Activated CD4-positive, CD25-positive, alpha-beta regulatory T cell treated with anti-CD3 and anti-CD28 coated beads, Interleukin-2, amount 50 U/mL, for 16 hours (primary cell): ENCODE measurements around the gene CAPN9.

Experiments used
- DNase-seq: peaks from one replicate; pipeline ENCODE4 v3.0.0-alpha.2; 2020; ENCODE audit warnings: low read depth, low spot score

The CAPN9 gene

DNA sequence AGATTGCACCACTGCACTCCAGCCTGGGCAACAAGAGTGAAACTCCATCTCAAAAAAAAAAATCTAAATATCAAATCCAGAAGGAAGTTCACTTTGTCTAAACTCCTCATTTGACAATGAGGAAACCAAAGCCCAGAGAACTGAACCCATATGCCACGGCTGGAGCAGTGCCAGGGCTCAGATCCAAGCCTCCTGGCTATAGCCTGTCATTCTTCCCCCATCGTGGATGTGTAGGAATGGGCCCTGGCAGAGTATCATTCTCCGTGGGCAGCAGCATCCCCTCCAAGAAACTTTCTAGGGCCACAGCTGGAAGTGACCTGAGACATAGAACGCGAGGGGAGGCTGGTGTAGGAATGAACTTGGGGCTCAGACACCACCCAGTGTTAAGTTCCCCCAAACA is 47.2 kb downstream of the CAPN9 start:
- no peak for DNase-seq

DNA sequence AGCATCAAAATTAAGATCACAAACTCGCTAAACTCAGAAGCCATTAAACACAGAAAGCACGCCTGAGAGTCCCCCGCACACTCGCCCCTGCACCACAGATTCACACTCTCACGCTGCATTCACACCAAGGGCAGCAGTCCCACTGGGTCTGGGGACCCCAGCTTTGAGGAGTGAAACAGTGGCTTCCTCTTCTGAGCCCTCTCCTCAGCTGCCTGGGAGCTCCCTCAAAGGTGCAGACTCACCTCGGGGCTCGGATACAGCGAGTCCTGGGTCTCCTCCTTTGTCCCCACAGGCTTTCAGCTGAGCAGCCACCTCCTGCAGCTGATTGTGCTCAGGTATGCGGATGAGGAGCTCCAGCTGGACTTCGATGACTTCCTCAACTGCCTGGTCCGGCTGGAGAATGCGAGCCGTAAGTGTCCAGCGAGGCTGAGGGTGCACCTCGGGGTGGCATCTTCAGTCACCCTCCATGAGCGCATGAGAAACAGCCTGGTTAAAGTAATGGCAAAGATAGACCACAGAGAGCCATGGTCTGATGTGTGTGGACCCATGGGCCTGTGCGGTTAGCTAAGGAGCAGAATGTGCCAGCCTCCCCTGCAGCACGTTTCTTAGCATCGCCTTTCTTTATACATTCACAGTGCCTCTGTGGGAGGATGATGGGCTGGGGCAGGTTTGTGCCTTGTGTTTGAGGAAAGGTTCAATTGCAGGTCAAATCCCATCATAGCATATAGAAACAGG is 47.9 kb downstream of the CAPN9 start:
- DNase-seq, result no peak

DNA sequence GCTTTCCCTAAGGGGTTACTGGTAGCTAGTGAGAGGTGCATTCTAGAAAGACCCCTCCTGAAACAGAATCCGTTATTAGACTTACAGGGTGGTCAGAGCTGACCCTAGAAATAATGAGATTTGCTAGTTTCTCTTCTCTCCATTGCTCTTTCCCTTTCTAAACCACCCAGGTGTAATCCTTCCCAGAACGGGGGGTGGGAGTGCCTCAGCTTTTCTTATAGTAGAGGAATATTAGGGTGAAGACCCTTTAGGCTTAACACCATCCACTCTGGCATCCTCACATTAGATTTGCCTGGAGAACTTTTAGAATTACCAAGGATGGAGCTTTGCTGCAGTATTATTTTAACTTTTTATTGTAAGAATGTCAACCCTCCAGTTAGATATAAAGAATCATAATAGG is 49.4 kb downstream of the CAPN9 start:
- DNase-seq, result no peak

DNA sequence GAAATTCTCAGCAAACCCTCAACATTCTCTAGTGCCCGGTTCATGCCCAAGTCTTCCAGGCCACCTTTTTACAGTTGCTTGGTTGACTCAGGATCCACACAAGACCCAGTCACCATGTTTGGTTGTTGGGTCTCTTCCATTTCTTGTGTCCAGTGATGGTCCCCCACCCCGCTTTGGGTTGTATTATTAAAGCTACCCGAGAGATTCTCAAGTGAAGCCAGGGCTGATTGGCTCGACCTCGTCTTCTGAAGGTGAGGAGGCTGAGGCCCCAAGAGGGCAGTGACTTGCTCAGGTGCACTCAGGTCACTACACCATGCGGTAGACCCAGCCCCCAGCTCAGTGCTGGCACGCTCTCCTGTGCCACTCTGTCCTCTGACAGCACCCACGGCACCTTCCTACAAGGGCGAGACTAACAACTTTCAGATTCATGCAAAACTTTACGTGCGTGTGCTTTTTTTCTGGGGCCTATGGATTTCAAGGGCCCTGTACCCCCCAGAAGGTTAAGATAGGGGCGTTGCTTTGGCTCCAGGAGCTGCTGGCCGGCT is 50.3 kb downstream of the CAPN9 start:
- DNase-seq, result no peak

DNA sequence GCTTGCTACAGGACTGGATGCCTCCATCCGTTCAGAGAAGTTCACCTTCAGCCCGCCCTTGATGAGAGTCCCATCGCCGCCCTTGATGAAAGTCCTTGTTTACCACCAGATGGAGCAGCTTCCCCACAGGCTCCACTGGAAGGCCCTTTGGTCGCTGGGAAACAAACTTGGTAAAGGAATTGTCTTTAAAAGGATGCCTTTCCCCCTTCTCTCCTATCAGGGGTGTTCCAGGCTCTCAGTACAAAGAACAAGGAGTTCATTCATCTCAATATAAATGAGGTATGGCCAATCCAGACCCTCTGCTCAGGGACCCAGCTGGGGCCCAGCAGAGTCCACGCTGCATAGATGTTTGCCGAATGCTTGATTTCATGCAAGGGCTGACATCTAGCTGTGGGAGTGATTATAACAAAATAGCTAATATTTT is 50.8 kb downstream of the CAPN9 start:
- no peak for DNase-seq

DNA sequence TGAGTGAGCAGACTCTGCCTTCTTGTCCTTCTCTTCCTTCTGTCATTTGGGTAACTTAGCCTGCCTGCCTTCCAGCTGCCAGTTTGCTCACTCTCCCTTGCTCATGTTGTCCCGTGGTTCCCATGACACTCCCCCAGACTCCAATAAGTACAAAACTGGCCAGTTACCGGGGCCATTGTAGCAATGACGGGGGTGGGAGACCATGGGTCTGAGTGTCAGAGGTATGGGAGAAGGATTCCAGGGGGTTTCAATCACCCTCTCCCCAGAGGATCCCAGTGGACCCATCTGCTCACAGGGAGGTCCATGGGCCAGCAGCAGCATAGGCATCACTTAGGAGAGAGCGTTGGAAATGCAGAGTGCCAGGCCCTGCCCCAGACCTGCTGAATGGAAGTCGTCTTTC is 51.3 kb downstream of the CAPN9 start:
- no peak for DNase-seq

DNA sequence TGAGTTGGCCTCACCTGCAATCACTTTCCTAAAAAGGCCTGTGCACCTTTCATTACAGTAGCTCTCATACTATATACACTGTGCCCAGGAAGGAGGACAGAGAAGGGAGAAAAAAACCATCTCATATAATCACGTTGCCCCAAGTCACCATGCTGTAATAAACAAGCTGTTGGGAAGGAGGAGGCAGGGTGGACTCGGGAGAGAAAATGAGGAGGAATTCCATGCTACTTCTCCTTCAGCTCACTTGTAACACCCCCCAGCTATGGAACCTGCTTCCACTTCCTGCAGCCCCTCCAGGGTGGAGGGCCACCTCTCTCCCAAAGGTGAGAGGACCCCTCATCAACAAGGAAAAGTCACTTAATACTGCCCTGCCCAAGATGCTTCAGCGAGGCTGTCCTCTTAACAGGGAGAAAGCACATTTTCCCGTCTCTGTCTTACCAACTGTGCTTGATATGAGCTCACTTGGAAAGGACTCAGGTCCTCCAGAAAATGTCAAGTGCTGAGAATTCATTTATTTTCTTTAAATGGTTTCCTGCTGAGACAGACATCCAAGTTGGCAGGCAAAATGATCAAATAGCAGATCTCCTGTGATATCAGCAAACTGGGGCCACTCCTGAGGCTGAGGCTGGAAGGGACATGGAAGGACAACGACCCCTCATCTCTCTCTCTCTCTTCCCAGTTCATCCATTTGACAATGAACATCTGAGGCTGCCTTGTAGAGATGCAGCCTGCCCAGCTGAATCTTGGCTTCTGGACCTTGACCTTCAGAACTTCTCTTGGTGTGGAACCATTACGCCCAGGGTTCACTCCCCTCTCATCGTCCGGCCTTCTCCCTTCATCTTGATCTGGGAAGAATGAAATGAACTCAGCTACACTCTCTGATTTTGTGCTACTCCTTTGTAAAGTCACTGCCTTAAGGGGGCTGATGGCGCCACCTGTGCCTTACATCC is 54.0 kb downstream of the CAPN9 start:
- no peak for DNase-seq

DNA sequence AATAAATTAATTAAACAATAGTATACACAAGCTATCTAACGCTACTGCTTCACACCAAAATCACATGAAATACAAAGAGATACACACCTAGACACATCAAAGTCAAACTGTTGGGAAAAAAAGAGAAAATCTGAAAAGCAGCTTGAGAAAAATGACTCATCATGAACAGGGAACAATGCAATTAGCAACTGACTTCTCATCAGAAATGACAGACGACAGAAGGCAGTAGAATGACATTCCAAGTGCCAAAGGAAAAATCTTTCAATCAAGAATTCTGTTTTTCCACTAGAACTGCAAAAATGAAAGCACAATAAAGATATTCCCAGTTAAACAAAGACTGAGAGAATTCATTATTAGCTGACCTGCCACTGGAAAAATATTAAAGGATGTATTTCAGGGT is 57.2 kb downstream of the CAPN9 start:
- no peak for DNase-seq

DNA sequence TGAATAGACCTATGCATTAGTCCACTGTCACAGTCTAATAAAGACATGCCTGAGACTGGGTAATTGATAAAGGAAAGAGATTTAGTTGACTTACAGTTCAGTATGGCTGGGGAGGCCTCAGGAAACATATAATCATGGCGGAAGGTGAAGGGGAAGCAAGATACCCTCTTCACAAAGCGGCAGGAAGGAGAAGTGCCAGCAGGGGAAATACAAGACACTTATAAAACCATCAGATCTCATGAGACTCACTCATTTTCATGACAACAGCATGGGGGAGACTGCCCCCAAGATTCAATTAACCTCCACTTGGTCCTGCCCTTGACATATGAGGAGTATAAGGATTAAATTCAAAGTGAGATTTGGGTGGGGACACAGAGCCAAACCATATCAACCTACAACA is 59.4 kb downstream of the CAPN9 start:
- no peak for DNase-seq

DNA sequence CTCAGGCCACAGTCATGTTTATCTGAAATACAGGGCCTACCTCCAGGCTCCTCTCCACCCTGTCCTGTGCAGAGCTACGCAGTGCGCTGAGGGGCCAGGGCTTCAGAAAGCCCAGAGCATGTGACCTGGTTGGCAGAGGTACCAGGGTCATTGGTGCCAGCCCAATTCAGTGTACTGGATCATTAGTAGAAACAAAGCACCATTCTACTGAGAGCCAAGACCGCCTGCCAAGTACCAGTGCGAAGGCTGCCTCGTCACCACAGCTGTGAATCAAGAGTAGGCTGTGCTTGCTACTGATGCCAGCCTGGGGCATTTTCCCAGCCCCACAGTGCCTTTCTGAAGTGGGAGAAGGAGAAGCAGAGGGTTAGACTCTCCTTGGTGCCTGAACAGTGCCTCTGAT is 59.8 kb downstream of the CAPN9 start:
- DNase-seq, result no peak

DNA sequence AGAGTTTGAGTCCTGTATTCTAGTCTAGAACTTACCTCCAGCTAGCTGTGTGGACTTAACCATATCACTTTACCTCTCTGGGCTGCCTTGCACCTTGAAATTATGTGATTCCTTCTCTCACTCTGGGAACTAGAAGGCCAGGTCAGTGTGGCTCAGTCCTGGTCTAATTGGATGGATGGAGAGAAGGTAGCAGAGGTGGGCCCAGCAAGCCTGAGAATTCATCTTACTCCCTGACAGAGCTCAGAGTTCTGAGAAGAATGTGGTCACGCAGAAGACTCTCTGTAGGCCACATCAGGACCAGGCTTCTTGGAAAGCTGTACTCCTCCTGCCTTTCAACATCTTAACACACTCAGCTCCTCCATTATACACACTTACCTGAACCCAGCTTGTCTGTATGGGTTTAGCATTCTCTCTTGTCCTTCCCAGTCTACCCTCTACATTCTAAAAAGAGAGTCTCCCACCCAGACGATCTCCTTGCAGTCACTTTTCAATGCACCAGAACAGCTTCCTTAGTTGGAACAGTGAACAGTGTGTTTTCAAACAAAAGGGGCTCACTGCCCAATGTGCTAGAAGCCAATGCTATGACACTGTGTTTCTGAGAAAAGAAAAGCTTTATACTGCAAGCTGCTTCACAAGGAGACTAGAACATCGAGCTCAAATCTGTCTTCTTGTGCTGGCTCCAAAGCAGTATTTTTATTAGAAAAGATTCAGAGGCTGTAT is 60.5 kb downstream of the CAPN9 start:
- no peak for DNase-seq

DNA sequence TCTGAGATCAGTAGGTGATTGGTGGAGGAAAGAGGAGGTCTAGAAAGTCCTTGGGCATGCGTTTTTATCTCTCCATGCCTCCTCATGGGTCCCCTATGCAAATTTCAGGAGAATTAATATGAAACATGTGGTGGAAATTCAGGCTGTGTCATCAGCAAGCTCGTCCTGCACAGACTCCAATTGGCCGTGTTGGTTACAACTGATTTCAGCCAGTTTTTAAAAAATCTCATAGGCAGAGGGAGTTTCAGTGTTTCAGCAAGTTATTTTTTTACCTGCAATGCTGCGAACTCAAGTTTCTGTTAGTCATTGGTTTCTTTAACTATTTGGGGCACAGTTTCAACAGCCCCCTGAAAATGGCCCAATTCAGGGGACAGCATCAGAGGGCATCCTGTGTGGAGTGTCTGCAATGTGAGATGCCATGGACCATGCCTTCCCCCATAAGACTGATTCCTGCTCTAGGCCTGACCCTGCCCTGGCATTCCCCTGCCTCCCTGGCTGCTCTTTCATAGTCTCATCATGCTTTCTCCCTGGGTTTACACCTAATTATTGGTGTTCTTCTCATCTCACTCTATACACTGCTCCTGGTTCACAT is 61.2 kb downstream of the CAPN9 start:
- DNase-seq, result no peak

DNA sequence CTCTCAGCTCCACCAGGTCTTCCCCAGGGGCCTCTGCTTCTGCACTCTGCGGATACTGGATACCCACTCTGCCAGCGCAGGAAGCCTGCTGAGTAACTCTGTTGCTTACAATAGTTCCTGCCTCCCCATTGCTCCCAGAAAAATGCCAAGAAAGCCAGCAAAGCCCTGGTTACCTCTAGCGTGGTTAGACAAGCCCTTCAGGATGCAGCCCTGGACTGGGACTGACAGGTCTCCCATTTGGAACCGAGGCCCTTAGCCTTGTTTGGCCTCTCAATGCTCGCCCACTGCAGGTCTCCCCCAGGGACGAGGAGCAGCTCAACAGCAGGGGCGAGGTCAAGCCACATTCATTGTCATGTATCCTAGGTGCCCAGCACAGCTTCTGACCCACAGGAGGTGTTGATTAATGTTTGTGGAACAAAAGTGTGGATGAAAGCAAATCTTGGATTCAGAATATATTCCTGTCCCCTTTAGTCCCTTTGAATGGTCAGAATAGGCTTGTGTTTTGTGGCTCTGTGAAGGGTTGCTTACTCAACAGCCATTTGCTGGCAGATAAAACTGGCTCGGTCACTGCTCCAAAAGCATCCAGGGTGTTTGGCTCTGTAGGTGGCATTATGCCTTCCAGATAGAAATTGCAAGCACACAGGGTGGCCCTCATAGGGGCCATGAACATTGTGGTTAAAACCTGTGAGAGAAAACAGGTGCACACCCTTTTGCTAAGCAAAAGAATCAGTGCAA is 62.2 kb downstream of the CAPN9 start:
- DNase-seq, result no peak

DNA sequence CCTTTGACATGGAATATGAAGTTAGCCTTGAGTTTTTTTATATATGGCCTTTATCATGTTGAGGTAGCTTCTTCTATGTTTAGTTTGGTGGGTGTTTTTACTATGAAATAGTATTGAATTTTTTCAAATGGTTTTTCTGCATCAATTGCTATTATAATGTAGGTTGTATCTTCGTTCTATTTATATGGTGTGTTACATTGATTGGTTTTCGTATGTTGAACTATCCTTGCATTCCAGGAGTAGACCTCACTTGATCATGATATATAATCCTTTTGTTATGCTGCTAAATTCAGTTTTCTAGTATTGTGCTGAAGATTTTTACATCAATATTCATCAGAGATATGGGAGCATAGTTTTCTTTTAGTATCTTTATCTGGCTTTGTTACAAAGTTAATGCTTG is 65.4 kb downstream of the CAPN9 start:
- no peak for DNase-seq

DNA sequence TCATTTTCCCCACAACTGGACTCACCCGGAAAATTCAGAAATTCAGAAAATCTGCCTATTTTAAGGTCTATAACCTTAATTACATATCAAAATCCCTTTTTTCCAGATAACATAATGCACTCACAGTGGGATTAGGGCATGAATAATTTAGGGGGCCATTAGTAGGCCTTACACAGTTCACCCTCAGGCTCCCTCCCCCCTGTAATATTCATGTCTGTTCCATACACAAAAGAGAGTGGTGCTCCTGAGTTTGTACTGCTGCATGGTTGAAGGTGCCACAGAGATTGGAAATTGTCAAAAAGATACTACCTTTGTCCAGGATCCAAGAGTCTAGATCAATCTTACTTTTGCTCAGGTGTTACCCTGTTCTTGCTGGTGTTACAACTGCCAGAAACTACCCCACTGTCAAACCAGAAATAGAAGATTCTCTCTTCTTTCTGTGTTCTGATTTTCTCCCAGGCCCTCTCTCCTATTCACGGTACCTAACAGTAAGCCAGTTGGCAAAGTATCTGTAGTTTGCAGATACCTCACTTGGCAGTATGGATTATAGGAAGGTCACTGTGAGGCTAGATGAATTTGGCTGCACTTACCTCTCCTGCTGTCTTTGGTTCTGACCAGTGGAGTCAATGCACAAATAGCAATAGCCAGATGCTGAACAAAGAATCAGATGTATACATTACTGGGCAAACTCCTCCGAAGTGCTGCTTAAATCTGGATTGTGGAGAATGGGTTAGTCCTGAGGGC is 67.9 kb downstream of the CAPN9 start:
- DNase-seq, result no peak

DNA sequence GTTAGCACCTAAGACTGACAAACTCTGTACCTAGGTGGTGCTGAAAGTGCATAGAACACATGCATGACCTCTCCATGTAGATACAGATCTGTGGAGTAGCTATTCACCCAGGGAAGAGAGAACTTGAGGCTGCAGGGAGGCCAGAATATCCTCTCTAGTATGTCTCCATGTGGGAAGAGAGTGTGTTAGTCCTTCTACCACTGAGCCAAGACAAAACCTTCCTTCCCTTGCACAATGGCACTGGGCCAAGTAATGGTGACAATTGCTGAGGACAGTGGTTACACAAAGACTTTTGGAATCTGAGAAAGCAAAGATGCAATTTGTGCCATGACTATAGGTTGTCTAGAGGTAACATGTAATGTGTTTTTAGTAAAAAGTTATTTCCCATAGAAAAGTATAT is 68.8 kb downstream of the CAPN9 start:
- DNase-seq, result no peak

DNA sequence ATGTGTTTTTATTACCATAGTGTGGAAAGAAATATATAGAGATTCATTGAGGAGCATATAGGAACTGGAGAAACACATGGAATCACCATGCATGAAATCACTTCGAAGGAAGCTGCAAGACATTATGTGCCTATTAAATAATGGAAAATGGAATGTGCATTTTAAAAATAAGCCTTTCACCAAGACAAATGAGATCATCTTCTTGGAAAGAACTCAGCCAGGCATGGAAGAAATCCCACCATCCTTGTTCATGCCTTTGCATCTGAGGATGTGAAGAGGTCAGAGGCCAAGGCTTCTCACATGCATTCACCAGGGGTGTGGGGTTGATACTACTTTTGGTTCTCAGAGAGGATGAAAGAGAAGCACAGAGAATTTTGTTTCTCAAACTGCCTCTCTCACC is 71.2 kb downstream of the CAPN9 start:
- DNase-seq, result no peak

DNA sequence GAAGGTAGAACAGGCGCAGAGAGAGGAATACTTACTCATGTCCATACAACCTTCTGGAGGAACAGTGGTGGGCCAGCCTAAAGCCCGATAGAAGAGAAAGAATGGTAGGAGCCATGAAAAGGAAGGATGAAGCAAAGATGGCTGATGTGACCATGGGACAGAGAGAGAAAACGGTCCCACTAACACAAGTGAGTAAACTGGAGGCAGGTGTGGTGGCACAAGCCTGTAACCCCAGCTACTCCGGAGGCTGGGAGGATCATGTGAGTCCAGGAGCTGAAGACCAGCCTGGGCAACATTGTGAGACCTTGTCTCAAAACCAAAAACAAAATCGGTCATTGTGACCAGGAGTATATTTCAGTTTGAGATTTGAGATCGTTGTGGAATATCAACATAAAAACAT is 71.7 kb downstream of the CAPN9 start:
- DNase-seq, result no peak

DNA sequence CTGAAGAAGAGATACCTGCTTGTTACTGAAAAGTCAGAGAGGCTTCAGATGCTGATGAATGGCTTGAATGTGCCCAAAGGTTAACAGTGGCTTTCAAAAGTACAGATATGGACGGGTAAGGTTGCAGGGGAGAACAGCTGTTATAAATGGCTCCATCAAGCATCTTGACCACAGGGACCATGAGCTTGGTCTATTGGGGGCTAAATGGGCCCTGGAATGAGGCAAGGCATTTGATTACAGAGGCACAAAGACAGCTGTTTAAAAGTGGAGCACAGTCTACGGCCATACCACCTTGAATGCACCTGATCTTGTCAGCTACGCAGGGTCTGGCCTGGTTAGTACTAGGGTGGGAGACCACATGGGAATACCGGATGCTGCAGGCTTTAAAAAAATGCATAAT is 72.8 kb downstream of the CAPN9 start:
- no peak for DNase-seq

DNA sequence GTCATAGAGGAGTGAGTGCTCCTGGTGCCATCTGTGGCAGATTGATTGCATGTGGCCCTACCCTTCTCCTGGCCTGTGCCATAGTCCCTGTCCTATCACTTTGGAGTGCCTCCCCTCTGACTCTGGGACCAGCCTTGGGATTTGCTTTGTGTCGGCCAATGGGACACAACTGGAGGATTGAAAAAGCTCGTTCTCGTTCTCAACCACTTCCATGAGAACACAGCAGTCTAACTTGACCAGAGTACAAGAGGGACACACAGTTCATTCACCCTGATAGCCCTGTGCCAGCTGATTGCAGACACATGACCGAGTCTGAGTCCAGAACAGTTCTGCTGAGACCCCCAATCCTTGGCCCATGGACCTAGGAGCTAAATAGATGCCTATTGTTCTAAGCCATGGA is 73.4 kb downstream of the CAPN9 start:
- DNase-seq, result no peak
